HK-2 (cell line): ENCODE results near the gene PTPRN2.
"Not testable (repeated sequence)": the region's sequence is repeated elsewhere in the genome, so short reads cannot be mapped to it uniquely, and the experiment has no call there.

Source experiments
- DNase-seq: peaks from one replicate; pipeline ENCODE4 v3.0.0-alpha.2; 2018; ENCODE audit not compliant: unreplicated experiment

PTPRN2 gene

DNA sequence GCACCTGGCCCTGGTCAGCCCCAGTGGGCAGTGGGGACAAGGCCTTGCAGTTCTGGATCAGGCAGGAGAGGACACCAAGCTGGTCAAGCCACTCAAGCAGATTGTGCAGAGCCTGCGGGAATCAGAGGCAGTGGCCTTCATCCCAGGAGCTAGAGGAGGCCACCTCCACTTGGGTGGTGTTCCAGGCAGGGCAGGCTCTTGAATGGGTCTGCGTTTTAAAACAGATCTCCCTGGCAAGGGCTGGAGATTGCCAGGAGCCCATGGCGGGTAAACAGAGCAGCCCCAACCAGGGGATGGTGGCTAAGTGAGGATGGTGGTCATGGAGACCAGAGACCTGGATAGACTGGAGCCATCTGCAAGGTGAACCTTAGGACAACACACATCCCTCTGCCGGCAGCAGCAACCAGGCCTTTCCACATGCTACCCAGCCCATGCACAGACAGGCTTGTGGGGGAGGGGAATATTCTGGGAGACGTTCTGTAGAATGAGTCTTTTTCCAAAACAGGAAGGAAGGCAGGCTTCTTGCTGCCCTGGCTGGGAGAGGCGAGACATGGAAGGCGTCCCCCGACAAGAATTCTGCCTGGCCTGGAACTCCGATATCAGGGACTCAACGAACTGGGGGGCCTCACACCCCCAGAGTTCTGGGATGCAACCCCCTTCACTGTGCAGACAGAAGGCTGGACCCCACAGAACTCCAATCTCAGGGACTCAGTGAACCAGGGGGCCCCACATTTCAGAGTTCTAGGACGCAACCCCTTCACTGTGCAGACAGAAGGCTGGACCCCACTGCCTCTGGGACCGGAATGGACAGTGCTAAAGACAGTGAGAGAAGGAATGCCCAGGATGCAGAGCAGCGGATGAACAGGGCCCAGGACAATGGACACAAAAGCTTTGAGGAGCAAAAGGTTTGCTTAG lies 264.8 kb downstream of the PTPRN2 start:
- DNase-seq: no peak

DNA sequence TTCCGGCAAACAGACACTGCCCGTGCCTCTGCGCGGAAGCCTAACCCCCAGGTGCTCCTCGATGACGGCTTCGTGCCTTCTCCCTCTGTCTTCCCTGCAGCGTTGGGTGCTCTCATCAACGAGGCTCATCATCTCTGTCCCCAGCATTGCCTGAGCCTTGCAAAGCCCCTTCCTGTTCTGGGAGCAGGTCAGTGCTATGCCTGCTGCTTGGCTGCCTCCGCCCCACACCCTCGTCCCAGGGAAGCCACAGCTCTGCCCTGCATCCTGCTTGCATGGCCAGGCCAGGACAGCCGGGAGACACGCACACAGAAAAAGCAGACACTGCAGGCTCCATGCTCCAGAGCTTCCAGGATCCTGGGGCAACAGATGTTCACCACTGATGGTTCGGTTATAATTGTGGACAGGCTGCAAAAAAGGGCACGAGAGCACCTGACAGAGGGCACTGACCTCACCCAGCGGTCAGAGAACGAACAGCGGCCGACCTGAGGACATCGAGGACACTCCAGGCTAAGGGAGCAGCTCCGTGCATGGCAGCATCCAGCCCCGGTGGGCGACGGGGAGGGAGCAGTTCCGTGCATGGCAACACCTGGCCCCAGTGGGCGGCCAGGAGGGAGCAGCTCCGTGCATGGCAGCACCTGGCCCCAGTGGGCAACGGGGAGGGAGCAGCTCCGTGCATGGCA lies 265.5 kb downstream of the PTPRN2 start:
- DNase-seq: no peak

DNA sequence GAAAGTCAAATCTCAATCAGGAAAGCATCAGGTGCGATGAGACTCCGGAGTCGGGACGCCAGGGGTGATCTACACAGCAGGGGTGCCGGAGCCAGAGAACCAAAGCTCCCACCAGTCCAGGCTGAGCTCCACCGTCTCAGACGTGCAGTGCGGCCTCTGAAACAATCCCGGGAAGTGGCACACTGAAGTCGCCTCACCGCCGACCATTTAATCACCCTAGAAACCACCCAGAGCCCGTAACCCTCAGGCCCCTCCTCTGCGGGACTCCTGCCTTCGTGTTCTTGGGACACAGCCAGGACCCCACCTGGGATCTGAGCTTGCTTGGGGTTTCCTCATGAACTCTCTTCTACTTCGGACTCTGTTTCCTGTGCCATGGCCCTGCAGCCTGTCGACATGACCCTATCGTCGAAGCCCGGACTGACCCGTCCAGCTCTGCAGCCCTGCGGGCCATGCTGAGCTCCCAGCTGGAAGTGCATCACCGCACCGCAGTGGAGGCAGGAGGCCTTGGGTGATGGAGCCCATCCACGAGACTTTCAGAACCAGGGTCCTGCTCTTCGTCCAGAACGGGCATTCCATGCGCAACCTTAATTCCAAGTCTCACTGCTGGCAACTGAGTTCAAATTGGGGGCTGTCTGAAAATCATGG lies 266.4 kb downstream of the PTPRN2 start:
- no peak for DNase-seq

DNA sequence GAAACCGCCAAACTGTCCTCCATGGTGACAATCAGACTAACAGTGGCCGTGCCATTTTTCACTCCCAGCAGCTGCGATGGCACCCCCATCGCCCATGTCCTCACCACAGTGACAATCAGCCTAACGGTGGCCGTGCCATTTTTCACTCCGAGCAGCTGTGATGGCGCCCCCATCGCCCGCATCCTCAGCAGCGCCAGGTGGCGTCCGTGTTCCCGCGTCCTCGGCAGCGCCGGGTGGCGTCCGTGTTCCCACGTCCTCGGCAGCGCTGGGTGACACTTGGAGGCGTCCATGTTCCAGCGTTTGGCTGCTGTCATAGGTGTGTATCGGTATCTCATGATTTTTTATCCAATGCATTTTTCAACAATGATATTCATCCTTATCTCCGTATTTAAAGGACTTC lies 267.3 kb downstream of the PTPRN2 start:
- DNase-seq: no peak

DNA sequence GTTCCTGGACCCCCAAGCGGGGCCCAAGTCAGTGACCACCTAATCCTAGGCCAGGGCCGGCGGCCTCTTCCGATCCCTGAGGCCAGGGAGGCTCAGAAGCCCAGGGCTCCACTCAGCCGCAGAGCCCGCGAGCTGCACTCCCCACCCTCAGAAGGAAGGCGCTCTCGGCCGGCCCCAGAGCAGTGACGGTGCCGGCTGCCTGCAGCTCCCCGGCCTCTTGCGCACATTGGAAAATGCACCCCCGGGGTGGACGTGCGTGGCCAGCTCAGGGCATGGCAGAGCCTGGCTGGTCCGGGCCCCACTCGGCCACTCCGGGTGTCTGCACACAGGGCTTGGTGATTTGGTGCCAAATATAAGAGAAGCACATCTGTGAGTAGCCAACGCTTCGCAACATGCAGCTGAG lies 269.1 kb downstream of the PTPRN2 start:
- no peak for DNase-seq

DNA sequence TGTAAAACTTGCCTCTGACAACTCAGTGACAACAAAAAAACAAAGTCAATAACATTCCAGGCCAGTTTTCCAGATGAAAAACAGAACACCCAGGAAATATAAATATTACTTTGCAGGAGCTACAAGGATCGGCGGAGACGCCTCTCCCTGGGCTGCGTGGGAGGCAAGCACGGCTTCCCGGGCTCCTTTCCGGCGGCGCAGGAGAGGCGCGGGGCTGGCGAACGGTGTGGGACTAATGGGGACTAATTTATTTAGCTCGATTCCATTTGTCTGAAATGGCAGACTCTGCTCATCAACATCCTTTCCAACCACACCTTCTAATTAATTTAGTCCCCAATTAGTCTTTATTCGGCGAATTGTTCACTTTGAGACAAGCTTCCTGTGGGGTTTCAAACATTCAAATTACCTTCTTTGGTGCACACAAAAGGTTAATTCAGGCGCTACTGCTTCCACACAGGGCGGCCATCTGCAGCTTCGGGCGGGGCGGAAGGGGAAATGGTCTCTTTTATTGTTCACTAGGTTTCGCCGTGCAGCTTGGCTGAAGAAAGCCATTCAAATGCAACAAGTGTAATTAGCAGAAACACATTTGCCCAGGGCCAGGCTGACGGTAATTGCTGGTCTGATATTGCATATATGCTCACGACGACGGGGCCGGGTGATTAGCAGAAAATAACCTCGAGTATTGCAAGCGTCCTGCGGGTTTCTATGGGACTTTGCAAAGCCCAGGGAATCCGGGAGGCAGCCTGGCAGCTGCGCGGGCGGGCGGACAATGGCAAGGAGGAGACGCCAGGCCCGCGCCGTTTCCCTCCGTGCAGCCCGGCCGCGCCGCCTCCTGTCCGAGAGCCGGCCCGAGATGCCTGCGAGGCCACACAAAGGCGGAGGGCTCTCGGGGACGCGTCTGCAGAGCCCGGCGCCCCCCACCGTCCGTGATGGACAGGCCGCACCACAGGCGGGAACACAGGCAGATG lies 270.1 kb downstream of the PTPRN2 start:
- DNase-seq: no peak

DNA sequence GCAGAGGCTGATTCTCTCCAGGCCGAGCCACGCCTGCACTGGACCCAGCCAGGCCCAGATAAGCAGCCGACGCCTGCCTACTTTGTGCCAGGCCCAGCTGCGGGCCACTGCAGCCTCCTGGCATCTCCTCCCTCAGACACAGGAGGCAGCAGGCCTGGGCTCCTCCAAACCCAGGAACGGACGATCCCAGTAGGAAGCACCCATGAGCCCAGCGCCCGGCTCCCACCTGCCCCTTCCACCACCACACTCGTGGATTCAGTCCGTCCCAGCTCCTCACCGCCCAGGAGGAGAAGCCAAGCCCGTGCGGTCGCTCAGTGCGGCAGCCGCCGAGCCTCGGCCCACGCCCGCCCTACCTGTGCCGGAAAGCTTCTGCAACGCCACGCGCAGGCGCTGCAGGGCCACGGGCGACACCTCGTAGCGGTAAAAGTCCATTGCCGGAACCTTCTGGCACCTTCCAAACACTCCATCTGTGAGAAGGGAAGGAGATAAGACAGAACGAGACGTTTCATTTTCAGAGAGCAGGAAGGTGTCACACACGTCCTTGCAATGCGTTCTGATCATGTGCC lies 271.1 kb downstream of the PTPRN2 start:
- DNase-seq: no peak

DNA sequence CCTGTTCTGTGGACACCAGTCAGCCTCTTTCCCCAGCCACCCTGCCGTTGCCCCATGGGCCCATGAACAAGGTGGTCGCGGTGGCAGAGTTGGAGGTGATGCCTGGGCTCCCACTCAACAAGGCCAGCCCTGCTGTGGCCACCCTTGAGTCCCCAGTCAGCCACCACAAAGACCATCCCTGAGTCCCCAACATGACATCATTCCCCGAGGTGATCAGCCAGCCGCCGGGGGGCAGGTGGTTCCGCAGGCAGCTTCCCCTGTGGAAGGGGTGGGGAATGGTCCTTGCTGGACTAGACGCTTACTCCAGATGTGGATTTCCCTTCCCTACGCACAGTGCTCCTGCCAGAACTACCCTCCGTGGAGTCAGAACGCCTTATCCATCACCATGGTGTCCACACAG lies 271.7 kb downstream of the PTPRN2 start:
- no peak for DNase-seq

DNA sequence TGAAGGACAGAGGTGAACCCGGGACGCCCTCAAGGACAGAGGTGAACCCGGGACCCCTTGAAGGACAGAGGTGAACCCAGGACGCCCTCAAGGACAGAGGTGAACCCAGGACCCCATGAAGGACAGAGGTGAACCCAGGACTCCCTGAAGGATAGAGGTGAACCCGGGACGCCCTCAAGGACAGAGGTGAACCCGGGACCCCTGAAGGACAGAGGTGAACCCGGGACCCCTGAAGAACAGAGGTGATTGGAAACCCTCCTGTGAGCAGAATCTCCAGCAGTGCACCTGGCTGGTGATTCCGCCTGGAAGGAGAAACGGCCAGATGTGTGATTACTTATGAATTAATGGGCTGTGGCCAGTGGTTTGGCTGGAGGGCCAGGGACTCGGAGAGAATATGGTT lies 272.3 kb downstream of the PTPRN2 start:
- DNase-seq: no peak

DNA sequence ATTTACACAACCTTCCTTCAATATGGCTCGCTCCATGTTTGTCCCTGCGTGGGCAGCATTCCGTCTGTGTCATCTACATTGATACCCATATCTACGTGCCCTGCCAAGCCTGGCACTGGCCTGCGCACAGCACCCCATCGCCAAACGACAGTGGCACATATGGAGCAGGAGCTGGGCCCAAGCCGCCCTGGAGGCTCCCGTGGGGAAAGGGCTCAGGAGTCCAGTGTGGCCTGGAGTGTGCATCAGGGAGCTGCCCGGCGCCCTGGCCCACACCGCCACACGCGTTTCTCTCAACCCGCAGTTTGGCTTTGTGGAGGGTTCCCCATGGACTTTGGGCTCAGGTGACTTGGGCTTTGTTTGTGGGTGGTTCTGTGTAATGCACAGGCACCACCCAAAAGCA lies 273.2 kb downstream of the PTPRN2 start:
- DNase-seq: no peak

DNA sequence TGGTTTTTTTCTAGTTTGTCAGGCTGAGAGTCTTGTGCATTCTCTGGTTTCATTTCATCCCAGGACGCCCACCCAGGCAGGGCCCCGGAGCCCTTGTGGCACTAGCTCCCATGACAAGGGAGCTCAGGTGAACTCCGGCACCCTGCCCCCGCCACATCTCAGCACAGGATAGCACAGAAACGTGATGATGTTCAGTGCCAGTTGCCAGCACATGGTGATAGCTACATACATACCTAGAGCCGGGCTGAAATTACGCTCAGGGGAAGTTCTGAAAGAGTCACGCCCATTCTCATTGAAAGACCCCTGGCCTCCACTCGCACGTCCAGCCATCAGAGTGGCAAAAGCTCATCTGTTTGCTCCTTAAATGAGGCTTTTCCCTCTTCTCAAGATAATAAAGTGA lies 273.7 kb downstream of the PTPRN2 start:
- no peak for DNase-seq

DNA sequence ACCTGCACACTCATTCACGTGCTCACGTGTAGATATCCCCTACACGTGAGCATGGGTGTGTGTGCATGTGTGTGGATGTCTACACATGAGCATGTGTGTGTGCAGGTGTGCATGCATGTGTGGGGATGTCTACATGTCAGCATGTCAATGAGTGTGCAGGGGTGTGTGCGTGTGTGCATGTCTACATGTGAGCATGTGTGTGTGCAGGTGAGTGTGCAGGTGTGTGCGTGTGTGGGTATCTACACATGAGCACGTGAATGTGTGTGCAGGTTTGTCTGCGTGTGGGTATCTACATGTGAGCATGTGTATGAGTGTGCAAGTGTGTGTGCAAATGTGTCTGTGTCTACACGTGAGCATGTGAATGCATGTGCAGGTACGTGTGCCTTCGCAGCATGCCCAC lies 274.8 kb downstream of the PTPRN2 start:
- no peak for DNase-seq

DNA sequence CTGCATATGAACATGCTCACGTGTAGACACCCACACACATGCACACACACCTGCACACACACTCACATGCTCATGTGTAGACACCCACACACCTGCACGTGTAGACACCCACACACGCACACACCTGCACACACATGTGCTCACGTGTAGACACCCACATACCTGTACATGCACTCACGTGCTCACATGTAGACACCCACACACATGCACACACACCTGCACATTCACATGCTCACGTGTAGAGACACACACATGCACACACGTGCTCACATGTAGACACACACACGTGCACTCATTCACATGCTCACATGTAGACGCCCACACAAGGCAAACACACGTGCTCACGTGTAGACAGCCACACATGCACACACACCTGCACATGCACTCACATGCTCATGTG lies 275.8 kb downstream of the PTPRN2 start:
- no peak for DNase-seq

DNA sequence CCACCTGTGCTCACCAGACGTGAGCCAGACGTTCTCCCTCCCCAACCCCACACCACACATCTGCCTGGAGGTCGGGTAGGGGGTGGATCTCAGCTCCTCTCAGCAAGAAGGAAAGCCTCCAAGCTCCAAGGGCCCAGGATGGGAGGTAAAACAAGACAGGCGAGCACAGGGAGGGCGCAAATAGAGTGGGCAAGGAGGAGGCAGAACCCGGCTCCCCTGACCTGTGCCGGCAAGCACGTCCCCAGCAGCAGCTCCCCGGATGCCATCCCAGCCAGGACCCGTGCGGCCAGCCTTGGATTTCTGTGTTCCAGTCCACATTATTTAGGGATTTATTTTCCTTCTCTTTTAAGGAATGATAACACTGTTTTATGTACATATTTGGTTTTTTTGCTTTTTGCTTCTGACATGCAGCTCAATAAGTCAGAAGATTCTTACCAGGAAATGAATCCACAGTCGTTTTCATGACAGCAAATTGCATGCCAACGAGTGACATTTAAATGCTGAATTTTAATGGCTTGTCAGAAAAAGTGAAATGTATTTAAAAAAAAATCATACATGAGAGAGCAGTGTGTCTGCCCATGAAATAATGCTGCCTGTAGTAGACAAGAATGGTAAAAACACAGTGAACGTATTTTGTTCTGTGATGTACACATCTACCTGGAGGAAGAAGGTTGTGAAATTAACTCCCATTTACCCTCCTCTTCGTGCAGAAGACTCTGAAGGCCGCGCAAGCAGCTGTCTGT lies 276.5 kb downstream of the PTPRN2 start:
- no peak for DNase-seq

DNA sequence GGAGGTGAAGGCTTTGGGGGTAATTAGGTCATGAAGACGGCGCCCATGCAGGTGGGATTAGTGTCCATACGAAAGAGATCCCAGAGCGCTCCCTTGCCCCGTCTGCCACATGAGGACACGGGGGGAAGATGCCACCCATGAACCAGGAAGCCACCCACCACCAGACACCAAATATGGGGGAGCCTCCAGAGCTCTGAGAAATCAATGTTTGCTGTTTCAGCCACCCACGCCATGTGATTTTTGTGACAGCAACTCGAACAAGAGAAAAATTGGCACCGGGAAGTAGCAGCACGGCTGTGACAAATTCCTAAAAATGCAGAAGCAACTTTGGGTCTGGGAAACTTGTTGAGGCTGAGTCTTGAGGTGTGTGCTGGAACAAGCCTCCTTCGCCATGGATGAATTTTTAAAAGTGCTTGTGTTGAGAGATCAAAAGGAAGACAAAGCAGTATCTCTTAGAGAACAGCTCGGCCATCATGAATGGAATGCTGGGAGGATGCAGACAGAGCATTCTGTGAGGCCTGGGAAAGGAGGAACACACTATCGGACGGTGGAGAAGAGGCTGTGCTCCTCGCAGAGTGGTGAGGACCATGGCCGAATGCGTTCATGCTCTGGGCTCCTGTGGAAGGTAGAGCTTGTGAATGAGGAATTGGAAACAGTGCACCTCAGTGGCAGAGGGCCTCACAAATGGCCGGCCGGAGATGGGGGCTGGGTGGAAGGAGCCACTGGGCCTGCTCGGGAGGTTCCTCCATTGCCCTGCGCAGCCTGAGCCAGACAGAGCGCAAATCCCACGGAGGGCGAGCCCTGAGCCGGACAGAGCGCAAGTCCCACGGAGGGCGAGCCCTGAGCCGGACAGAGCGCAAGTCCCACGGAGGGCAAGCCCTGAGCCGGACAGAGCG lies 277.5 kb downstream of the PTPRN2 start:
- DNase-seq: no peak

DNA sequence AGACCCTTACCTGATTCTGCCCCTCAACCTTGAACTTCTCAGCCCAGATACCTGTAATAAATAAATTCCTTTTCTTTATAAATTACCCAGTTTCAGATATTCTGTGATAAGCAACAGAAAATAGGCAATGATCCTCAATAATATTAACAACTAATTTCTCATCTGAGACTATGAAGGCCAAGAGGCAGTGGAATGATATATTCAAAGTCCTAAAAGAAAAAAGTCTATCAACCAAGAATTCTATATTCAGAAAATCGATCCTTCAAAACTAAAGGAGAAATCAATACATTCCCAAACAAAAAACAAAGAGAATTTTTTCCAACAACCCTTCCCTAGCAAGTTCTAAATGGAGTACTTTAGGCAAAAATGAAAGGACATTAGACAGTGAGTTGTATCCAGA lies 279.6 kb downstream of the PTPRN2 start:
- DNase-seq: no peak

DNA sequence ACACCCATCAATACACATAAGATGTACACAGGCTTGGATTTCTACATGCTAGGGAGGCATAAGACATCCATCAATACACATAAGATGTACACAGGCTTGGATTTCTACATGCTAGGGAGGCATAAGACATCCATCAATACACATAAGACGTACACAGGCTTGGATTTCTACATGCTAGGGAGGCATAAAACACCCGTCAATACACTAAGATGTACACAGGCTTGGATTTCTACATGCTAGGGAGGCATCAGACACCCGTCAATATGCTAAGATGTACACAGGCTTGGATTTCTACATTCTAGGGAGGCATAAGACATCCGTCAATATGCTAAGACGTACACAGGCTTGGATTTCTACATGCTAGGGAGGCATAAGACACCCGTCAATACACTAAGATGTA lies 283.6 kb downstream of the PTPRN2 start:
- DNase-seq: not testable (repeated sequence)

DNA sequence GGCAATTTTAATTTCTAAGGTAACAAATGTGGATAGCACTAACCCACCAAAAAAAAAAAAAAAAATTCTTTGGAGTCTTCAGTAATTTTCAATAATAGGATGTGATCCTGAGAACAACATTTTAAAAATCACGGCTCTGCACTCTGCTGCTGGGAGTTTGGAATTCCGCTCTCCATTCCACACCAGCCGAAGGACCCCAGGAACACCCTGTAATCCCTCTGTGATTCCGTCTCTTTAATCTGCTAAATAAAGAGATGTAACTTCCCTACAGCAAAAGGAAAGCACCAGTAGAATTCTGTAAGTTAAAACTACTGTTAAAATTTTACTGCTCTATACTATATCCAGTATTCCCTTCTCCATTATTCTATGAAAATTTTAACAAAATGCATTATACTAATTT lies 284.5 kb downstream of the PTPRN2 start:
- DNase-seq: no peak

DNA sequence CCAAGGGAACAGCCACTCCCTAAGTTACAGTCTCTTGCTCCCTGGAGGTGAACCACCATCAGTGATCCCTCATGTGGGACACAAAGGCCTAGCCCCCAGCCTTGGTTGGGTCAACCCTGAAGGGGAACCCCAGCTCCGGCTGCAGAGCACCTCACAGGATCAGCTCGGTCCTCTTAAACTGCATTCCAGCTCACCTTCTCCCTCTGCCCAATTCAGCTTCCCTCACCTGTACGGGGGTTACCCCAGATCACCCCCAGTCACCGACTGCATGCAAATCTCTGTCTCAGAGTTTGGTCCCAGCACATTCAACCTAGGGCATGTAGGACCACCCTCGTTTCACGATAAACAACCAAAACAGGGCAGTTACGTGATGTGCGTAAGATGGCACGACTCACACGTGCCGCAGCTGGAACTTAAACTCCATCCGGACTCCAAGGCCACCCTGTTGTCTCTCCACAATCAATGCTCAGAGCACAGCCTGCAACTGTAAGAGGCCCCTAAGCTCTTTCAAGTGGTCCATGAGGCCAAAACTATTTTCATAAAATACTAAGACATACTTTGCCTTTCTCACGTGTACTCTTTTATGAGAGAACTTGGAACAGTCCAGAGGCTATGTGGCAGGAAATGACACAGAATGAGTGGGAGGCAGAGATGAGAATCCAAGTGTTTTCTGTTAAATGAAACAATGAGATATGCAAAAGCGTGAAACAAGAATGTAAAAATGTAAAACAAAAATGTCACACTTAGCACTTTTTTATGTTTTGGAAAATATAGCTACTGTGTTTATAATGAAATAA lies 285.2 kb downstream of the PTPRN2 start:
- DNase-seq: no peak
